Measurements from ENCODE around the gene RAD17. TPM values are rescaled to one million over a fixed set of nuclear protein-coding genes. Genes with fewer than 3 reads are reported as not detected.

The RAD17 gene
- total and polyA plus RNA-seq, 2 of the 8 experiments (the other 6 are each of a cell fraction or from before 2014, with no cell fraction given): 12.9 to 28.1 TPM

GRCh38 chr5:69378376-69378775 lies 8.8 kb downstream of the RAD17 start:
- no peak overlapping the region for H2BK120ac ChIP-seq (replicated peaks; ENCODE audit: low read depth, low read length)
- H2AK5ac ChIP-seq (ENCODE audit: low read depth, low read length): no peak overlapping the region
- H3K36me3 ChIP-seq (ENCODE audit: control insufficient read depth in 2 of 4, insufficient read depth in 4 of 4, low read length in 3 of 4): peaks cover 3 to 49% (median 17%) of the 10 kb centered on the region in 4 experiments
- ChIA-PET POLR2A (ENCODE audit: partially characterized antibody) (no interaction called here), CTCF (ENCODE audit: partially characterized antibody) (interaction anchor here (1.5 kb wide), 1 partner anchor 16 kb away, joined by 3 read pairs; no protein-coding TSS in a partner anchor)
- no peak overlapping the region for H2BK5ac ChIP-seq (ENCODE audit: low read depth, low read length)
- no peak overlapping the region for H3K4me2 ChIP-seq (ENCODE audit: insufficient read depth in 1 of 2, low read depth in 2 of 2, low read length in 2 of 2)
- no peaks in the 10 kb centered on the region for H4K20me1 ChIP-seq (replicated peaks in 1 of 2; ENCODE audit: control insufficient read depth in 1 of 2, insufficient read depth in 2 of 2, low read length in 2 of 2)
- H4K5ac ChIP-seq (ENCODE audit: insufficient read length, low read depth, low read length): no peak overlapping the region
- no peak overlapping the region for H3K4me3 ChIP-seq (ENCODE audit: extremely low read depth in 1 of 4, insufficient read depth in 2 of 4, low read depth in 3 of 4, low read length in 4 of 4)
- H3K9me3 ChIP-seq (ENCODE audit: insufficient read depth in 2 of 2, low read depth in 1 of 2, low read length in 1 of 2): no peaks in the 10 kb centered on the region
- no peak overlapping the region for H4K91ac ChIP-seq (replicated peaks; ENCODE audit: insufficient read length, low read length)
- no peak overlapping the region for H2BK15ac ChIP-seq (ENCODE audit: low read length)
- no peak overlapping the region for H2BK12ac ChIP-seq (ENCODE audit: low read depth, low read length)
- no peak overlapping the region for H3K9ac ChIP-seq (replicated peaks in 1 of 4; ENCODE audit: extremely low read depth in 1 of 4, low read depth in 3 of 4, low read length in 3 of 4)
- no peak overlapping the region for H3K4ac ChIP-seq (replicated peaks; ENCODE audit: insufficient read length, low read depth, low read length)
- no peaks in the 10 kb centered on the region for H3K79me2 ChIP-seq (ENCODE audit: control insufficient read depth in 1 of 2, insufficient read depth in 2 of 2, low read length in 2 of 2)
- H3K79me1 ChIP-seq (ENCODE audit: low read depth, low read length): no peaks in the 10 kb centered on the region
- no peaks in the 10 kb centered on the region for H3K4me1 ChIP-seq (replicated peaks in 1 of 4; ENCODE audit: control insufficient read depth in 3 of 4, insufficient read depth in 4 of 4, low read length in 3 of 4)
- H3K18ac ChIP-seq (ENCODE audit: extremely low read depth, low read length): no peak overlapping the region
- no peak overlapping the region for H3K27ac ChIP-seq (ENCODE audit: low read depth, low read length)
- no peaks in the 10 kb centered on the region for H3K23me2 ChIP-seq (ENCODE audit: low read depth, low read length)
- no peak overlapping the region for H3K14ac ChIP-seq (ENCODE audit: insufficient read length)
- H3K56ac ChIP-seq (replicated peaks; ENCODE audit: insufficient read length, low read depth, low read length): no peak overlapping the region
- FAIRE-seq (no peak), DNase-seq (ENCODE audit: low read depth in 1 of 2, low spot score in 2 of 2) (no peak)
- no peak overlapping the region for H2BK20ac ChIP-seq (ENCODE audit: low read length)
- H4K8ac ChIP-seq (ENCODE audit: extremely low read depth, insufficient read depth, low read length): no peak overlapping the region
- no peaks in the 10 kb centered on the region for H3K27me3 ChIP-seq (replicated peaks in 1 of 4; ENCODE audit: control insufficient read depth in 3 of 4, extremely low read depth in 1 of 4, insufficient read depth in 3 of 4, low read length in 3 of 4)
- no peak overlapping the region for H3K23ac ChIP-seq (ENCODE audit: insufficient read length)
- H2AFZ ChIP-seq (ENCODE audit: low read length): no peak overlapping the region
- TF ChIP-seq CHD2 (IDR thresholded peaks at IDR 0.05; ENCODE audit: low read length) (no peak), SIRT6 (IDR thresholded peaks at IDR 0.05; ENCODE audit: low read length) (no peak), SUZ12 (IDR thresholded peaks at IDR 0.05; ENCODE audit: low read length) (no peak), BCL11A (IDR thresholded peaks at IDR 0.05; ENCODE audit: low read depth in 2 of 2, low read length in 2 of 2) (no peak)
